Measurements from ENCODE around the gene SLC9A1. TPM values are rescaled to one million over a fixed set of nuclear protein-coding genes. Genes with fewer than 3 reads are reported as not detected.

SLC9A1 gene
- total and polyA plus RNA-seq, 2 of the 8 experiments (the other 6 are each of a cell fraction or from before 2014, with no cell fraction given): 11.3 to 25.1 TPM

- TF ChIP-seq, protein P1, sequence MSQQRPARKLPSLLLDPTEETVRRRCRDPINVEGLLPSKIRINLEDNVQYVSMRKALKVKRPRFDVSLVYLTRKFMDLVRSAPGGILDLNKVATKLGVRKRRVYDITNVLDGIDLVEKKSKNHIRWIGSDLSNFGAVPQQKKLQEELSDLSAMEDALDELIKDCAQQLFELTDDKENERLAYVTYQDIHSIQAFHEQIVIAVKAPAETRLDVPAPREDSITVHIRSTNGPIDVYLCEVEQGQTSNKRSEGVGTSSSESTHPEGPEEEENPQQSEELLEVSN (IDR thresholded peaks at IDR 0.05): no peak
- no peak for TF ChIP-seq CBX8 (IDR thresholded peaks at IDR 0.05; ENCODE audit: borderline replicate concordance, low read depth, low read length)
- no peak for TF ChIP-seq ATF3 (IDR thresholded peaks at IDR 0.05; ENCODE audit: insufficient read depth, low read depth, low read length)
- no peak for TF ChIP-seq MAFK (IDR thresholded peaks at IDR 0.05; ENCODE audit: low read depth, low read length)
- no peak for TF ChIP-seq POLR2A (IDR thresholded peaks at IDR 0.05; ENCODE audit: control extremely low read depth in 1 of 2, low read depth in 2 of 2, low read length in 2 of 2)
- no peak for TF ChIP-seq SP1 (IDR thresholded peaks at IDR 0.05; ENCODE audit: low read depth, low read length)
Observed at GRCh38 chr1:27065999-27066630, 88.8 kb downstream of the SLC9A1 start (continued).

Measured in H1 (cell line).